HG03565 (cell line): Measurements from ENCODE around the gene C9orf50.

Experiments
- ATAC-seq: cut with Tn5 transposase; IDR thresholded peaks from one replicate; pipeline ENCODE4 v1.9.1; 2021; ENCODE audit warnings: mild to moderate bottlenecking, moderate library complexity; ENCODE audit not compliant: unreplicated experiment

Gene C9orf50

DNA sequence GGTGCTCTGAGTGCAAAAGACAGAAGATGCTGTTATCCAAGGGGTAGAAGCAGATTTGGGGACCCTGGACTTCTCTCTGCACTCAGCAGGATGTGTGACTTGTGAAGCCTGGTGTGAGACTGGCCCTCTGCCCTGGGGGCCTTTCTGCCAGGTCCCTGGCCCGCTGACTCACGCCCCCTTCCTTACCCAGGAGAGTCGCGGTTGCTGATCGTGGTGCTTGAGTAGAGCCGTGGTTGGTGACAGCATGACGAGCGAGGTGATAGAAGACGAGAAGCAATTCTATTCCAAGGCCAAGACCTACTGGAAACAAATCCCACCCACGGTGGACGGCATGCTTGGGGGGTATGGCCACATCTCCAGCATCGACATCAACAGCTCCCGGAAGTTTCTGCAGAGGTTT is 11.6 kb upstream of the C9orf50 start:
- ATAC-seq: no peak

DNA sequence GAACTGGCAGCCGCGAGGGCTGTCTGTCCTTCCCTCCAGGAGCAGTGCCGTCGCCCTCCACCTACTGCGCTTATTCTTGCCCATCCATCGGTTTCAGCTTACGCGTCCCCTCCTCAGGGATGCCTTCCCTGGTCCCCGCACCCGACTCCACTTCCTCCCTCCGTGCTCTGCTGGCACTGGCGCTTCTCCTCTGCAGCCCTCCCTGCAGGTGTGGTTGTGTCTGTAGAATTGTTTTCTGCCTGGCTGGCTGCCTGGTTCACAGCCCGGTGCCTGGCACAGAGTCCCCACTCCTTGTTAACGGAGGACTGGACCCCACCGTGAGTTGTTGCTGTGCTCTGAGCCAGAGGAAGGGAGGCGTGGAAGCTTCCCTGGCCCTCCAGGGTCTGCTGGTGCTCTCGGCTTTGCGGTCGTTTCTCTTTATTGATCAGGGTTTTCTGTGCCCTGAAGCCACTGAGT is 10.8 kb upstream of the C9orf50 start:
- no peak for ATAC-seq

DNA sequence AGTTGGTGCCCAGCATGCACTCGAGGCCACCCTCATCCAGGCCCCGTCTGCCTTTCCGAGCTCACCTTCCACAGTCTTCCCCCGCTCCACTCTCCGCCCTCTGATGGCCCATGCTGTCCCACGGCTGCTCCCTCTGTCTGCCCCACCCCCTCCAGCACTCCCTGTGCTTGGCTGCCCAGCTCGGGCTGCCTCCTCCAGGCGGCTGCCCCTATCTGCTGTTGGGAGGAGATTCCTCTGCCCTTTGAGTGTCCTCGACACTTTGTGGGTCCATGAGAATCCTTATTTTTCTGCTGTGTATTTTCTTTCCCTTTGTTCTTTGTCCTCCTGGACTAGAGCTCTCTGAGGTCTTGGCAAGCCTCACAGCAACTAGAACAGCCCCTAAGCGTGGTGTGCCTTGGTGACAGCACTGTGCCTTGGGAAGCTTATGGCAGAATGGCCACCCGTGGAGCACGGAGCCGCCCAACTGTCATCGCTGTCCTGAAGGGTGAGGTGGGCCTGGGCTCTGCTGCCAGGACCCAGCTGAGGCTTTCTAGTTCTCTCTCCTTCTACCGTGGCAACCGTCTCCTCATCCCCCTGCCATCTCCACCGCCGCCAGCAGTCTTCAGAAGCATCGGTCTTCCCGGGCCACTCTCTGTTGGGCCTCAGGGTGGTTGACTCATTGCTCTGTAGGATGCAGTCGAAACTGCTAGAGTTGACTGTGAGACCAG is 10.2 kb upstream of the C9orf50 start:
- ATAC-seq: no peak

DNA sequence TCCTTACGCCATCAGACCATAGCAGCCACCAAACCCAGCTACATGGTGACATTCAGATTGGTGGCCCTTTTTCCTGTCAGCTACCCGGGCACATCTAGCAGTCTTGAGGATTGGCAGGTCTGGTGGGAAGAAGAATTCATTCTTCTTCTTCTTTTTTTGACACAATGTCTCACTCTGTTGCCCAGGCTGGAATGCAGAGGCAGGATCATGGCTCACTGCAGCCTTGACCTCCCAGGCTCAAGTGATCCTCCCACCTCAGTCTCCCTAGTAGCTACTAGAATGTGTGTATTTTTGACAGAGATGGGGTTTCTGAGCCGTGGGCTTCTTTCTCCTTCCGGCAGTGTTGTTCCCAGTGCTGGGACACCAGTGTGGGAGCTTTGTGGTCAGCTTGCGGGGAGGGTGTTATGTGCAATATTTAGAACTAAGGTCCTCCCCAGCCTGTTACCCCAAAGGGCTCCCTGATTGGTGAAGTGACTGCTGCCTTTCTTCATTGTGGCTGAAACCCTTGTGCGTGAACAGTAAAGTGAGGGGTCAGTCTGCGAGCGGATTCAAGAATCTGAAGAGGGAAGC is 8.4 kb upstream of the C9orf50 start:
- ATAC-seq: no peak

DNA sequence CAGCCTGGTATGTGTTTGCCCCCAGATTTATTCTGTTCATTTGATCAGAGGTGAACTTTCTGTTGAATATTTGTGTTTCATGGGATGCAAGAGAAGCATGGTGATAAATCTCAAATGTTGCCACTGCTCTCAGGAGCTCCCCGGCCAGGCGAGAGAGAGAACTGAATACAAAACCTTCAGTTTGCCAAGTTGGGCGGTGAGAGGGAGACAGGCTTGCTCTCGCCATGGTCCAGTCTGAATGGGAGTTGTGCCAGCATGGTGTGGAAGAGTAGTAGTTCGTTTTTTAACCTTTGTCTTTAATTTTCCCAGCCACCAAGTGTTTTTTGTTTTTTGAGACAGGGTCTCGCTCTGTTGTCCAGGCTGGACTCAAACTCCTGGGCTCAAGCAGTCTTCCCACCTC is 7.8 kb upstream of the C9orf50 start:
- no peak for ATAC-seq

DNA sequence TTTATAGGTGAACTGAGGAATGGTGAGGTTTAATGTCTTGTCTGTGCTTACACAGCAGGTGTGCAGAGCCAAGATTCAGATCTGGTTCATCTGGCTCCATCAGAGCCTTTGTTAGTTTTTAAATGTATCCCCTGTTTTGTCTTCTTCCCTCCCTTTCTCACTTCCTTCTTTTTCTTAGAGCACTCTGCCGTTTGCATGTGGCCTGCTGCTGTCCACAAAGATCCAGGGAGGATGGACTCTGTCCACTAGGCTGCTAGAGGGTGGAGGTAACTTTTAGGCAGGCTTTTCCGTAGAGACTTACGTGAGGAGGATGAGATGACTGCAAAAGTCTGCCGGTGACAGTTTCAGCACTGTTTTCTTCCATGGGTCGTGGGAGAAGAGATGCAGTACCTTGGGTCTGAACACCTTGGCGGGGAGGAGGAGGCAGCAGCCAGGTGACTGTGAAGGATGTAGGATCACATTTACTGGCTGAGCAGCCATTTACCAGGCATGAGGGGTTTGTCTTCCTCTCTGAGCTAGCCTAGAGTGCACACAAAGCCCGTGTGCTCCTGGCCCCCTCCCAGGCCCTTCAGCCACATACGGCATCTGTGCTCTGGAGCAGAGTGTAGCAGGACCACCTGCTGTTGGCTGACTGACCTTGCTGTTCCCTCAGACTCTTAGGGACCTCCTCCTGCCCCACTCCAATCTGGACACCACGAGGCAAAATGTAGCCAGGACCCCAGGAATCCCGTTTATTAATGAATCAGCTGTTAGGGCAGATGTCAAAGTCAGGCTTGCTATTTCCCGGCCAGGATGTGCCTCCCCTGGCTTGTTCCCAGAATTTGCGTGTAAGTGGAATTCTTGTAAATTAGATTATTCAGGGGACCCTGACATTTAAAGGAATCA is 6.9 kb upstream of the C9orf50 start:
- ATAC-seq: no peak

DNA sequence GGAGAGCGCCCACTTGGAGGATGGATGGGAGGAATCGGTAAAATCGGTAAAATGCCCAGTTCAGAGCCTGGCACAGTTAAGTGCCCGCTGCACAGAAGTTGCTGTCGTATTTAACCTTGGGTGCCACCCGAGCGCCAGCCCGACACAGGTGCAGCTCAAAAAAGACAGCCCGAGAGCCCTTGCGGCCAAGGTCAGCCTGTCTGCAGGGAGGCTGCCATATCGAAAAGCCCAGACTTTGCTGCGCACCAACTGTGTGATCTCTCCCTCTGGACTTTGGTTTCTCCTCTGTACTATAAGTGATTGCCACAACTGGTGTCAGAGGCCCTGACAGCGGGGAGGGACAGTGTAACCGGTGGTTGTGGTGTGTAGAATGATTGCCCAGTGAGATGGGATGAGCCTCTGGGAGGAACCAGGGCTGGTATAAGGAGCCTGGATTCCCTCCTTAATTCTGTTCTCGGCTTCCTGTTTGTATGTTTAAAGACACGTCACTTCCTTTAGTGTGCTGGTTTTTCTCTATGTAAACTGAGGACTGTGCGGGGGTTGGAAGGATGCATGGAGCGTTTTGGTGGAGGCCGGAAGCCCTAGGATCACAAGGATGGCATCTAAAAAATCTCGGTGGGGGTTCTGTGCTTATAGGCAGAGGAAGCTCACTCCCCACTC is 5.9 kb upstream of the C9orf50 start:
- peak; percentile 12 for ATAC-seq

DNA sequence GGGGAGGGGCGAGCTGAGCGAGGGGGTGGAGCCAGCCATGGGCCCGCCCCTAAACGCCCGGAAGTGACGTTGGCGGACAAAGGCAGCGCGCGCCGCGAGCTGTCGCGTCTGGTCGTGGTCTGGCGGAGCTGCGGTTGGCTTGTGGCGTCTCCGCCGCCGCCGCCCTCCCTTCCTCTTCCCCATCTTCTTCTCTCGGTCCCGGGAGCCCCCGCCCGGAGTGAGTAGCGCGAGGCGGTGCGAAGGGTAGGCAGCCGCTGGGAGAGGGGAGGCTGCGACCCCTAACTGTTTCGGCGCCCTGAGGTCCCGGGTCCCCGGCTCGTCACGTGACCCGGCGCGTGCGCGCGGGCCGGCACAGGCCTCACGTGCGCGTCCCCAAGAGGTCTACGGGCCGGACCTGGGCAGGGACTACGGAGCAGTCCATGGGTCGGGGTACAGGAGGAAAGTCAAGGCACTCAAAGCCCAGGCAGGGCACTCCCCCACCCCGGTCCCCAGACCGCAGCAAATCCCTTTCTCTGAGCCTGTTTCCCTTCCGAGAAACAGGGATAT is 5.3 kb upstream of the C9orf50 start, which contains the start of gene NTMT1:
NTMT1 (plus strand) TSS at position 85 of the 546 bp plus-strand sequence. CDS start 6,541 bp downstream, outside the sequence.
- peak; percentile 68 for ATAC-seq

DNA sequence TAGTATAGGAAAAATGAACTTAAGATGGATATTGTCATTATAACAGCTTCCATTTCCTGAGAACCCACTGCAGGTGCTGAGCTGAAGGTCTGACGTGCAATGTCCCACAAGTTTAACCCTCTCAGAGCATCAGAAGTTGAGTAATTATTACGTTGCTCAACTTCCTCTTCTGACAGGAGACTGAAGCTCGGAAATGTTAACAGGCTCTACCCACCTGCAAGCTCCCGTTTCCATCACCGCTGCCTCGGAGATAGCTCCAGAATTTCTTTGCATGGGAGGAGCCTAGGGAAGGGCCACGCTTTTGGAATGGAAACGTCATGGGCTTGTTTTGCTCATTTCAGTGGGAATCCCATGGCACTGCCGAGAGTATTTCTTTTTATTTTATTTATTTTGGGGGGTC is 4.0 kb upstream of the C9orf50 start:
- no peak for ATAC-seq

DNA sequence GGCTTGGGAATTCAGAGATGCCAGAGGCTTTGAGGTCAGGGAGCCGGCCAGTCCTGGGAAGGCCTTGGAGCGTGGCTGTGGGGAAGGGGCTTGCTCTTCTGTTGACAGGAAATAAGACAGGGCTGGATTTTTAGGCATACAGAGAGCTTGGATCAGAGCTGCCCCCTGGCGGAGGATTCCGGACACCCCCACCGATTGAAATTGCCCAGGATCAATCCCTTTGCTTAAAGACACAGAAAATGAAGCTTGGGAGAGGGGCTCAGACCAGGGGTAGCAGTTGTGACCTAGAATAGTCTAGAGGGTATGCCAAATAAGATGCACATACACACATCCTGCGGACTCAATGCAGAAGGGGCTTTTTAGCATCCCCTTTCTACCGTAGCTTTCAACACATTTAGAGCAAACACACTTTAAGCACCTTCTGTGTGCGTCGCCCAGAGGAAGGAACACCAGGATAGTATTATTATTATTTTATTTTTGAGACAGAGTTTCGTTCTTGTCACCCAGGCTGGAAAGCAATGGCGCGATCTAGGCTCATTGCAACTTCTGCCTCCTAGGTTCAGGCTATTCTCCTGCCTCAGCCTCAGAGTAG is 3.4 kb upstream of the C9orf50 start:
- no peak for ATAC-seq

DNA sequence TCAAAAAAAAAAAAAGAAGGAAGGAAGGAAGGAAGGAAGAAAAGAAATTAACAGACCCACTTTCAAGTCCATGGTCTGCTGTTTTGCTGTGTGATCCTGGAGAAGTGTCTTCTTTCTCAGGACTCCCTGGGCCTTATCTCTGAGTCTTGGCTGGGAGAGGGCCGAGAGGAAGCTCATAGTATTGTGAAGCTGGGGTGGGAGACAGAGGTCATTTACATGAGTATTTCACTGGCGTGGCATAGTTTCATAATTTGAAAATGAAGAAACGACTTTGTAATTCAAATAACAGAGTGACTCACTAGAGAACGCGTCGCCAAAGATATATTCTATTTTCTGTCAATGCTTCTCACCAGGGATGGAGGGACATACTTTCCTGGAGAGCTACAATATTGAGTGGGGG is 2.4 kb upstream of the C9orf50 start:
- ATAC-seq: no peak

DNA sequence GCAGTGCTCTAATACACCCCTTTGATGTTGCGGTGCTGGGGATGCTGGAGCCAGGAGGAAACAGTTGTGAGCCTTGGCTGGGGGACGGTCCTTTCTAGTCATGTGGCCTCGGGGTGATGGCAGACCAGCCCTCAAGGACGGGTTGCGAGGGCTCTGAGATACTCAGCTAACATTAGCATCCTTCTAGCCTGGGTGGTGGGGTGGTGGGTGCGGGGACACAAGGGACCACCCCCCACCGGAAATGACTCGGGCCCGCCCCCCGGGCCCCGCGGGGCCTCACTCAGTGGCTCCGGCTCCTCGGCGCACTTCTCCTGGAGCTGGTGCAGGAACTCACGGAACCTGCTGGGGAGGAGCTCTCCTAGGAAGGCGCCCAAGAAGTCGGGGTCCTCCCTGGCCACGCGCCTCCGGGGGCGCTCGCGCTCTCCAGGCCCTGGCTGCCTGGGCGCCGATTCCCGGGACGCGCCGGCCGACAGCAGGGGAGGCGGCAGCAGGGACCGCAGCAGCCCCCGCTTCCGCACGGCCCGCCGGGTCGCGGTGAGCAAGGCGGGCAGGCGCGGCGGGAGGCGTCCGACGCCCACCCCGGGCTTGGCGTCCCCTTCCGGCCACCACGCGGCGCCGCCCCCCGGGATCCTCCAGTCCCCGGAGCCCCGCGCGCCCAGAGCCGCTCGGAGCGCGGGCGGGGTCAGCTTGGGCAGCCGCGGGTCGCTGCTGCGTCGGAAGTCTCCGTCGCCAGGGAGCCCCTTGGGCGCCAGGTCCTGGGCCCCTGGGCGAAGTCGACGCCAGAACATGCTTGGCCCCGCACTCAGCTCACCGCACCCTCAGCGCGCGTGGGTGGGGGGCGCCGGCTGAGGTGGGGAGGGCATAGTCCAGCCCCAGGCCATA is 873 bp downstream of the C9orf50 start:
- no peak for ATAC-seq

DNA sequence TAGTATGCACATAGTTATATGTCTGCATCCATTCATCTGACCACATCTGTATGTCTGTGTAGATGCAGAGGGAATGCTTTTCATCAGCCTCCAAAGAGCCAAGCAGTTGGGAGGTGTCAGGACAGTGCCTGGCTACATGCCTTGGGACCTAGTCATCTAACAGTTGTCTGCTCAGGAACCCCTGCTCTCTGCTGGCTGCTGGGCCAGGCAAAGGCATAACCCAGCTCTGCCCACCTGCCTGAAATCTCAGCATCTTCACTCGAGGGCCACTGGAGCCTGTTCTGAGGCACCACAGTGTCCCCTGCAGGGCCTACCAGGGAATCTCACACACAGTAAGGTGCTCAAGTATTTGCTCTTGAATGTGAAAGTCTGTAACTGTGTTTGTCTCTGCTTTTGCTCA is 3.7 kb downstream of the C9orf50 start:
- no peak for ATAC-seq

DNA sequence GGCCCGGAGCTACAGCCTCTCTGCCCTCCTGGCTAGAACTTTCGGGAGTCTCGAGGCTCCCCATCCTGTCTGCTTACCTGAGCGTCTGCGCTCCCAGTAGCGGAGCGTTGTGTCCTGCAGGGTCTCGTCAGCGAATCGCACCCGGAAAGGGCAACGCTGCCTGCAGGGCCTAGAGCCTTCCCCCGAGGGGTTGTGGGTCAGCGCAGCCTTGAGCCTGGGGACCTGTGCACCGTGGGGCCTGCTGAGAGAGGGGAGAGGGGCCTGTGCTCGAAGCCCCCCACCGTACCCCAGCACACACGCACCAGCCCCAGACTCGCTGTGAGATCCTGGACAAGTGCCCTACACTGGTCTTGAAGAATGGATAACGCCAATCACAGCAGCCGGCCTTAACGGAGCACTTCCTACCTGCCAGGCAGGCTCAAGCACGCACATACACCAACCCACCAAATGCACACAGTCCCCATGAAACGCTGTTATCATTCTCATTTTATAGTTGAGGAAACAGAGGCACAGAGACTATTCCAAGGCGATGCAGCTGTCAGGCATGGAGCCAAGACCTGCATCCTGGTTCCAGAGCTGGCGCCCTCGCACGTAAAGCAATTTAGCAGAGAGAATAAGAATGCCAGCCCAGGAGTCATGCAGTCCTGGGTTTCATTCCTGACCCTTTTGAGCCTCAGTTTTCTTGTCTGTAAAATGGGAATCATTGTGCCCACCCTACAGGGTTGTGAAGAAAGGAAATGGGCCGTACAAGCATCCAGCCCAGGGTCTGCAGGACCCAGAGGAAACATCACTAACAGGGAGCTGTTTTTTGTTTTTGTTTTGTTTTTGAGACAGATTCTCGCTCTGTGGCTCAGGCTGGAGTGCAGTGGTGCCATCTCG is 5.3 kb downstream of the C9orf50 start:
- ATAC-seq: no peak

DNA sequence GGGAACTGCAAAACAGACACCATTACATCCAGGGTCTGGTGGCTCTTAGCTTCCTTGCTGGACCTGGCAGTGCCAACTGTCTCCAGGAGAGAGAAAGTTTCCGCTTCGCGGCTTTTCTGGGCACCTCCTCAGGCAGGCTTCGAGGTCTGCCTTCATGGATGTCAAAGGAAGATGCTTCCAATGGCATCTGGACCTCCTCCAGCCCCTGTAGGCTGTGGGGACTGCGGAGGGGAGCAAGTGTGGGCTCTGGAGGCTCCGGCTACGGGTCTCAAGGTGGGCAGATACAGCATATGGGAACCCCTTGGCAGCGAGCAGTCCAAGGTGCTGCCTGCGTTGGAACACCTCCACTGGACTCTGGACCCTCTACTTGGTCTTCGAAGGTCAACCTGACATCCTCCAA is 6.0 kb downstream of the C9orf50 start:
- ATAC-seq: no peak

DNA sequence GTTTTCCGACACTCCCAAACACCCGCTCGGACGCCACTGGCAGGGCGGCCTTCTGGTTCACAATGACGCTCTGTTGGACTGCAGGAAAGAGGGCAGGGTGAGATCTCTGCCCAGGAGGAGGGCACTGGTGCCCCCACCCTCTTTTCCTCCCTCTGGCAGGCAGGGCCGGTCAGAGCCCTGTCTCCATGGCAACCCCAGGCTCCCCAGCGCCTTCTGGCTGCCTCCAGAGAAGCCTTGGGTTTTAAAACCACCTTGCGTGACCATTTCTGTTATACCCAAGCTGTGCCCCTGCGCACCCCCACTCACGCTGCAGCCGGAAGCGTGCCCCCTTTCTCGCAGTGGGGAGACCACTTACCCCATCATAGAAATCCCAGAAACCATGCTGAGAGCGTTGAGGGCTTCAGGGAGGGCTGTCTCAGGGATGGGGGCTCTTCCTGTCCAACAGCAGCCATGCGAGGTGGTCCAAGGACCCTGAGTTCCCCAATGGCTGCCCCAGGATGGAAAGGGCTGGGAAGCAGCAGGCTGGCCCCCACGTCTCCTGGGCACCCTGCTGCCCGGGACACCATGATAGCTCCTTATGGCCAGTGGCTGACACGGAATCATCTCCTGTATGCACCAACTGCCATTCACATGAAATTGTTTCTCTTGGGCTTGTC is 7.3 kb downstream of the C9orf50 start:
- no peak for ATAC-seq

DNA sequence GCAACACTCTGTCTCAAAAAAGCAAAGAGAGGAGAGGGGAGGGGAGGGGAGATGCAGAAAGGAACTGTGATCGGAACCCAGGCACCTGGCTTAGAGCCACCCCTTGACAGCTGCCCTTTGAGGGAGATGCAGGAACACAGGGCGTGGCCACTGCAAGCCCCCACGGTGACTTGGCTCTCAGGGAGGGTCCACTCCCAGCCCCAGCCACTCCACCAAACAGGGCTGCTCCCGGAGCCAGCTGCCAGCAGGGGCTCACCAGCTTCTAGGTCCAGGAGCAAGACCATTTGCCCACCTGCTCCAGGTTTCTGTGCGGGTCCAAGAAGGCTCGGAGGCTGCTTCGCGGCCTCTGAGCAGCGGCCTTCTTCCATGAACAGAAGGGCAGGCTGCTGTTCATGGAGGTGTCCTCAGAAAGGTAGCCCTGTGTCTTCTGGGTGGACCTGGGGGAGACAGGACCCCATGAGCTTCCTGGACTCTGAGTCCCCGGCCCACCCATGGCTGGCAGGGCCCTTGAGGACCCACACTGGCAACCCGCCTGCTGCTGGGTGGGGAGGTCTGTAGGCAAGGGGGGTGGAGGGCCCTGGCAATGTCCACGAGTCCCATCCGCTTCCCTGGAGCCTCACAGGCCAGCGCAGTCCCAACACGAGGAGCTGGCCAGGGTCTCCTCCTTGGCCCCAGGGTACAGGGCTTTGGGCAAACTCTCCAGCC is 7.9 kb downstream of the C9orf50 start:
- ATAC-seq: no peak
